ENCODE measurements around the gene SYNRG.

GRCh38 chr17:37604556-37604955 is 4.7 kb downstream of the SYNRG start:
- TF ChIP-seq CTCF (optimal IDR thresholded peaks at IDR 0.05 in 1 of 3, IDR thresholded peaks at IDR 0.05 in 1 of 3, conservative IDR thresholded peaks at IDR 0.05 in 1 of 3; ENCODE audit: extremely low read depth in 1 of 3, insufficient read depth in 2 of 3, low read length in 3 of 3), result no peak
- TF ChIP-seq EZH2 (IDR thresholded peaks at IDR 0.05; ENCODE audit: low read length), result no peak
